ENCODE results near the gene C10orf95. TPM values are rescaled to one million over a fixed set of nuclear protein-coding genes. Genes with fewer than 3 reads are reported as not detected.
A peak's percentile ranks its signal among the peaks of the same experiment; 100 is the strongest.

C10orf95 gene
- total and polyA plus RNA-seq, 2 experiments from 2014 or later = not detected

DNA sequence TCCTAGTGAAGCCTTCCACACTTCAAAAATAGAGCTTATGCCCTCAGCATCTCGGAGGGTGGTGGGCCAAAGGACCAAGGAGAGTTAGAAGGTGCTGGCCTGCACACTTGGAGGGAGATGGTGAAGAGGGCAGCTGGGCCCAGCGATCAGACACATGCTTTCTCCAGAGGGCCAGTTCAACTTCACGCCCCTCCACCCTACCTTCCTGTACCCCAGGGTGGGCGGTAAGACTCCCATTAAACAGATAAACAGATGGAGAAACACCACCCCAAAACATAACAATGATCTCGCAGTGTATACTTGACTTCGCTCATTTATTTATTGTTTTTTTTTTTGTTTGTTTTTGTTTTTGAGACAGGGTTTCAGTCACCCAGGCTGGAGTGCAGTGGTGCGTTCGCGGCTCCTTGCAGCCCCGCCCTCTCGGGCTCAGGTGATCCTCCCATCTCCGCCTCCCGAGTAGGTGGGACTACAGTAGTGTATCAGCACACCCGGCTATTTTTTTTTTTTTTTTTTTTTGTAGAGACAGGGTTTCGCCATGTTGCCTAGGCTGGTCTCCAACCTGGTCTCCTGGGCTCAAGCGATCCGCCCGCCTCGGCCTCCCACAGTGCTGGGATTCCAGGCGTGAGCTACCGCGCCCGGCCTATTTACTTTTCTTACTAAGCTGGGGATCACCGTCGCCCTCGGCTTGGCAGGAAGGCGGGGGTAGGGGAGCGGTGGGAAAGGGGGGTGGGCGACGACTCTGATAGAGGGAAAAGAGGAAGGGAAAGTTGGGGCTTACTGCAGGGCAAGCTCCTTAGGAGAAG is 1.8 kb downstream of the C10orf95 start:
- WGBS, 2 experiments (ENCODE audit: low coverage in 1 of 2, low lambda C conversion rate in 2 of 2, missing lambda C conversion rate in 2 of 2) = 11 to 15% methylated on average over 24 to 30 of the region's 30 CpGs
- TF ChIP-seq EZH2 (IDR thresholded peaks at IDR 0.05; ENCODE audit: insufficient read depth, poor library complexity, severe bottlenecking) = no peak
- no peak for TF ChIP-seq EZH2phosphoT487 (IDR thresholded peaks at IDR 0.05; ENCODE audit: insufficient read depth, low read depth)
- Histone ChIP-seq H3K36me3 (ENCODE audit: low read depth) (no peaks in the 10 kb centered on the region), H3K4me1 (ENCODE audit: insufficient read depth) (peaks cover 19% of the 10 kb centered on the region), H3K79me2 (ENCODE audit: insufficient read depth) (no peaks in the 10 kb centered on the region), H3F3A (ENCODE audit: insufficient read depth) (peaks cover 24% of the 10 kb centered on the region), H3K9ac (peak overlapping the region; percentile 74), H3K27me3 (replicated peaks; ENCODE audit: insufficient read depth) (no peaks in the 10 kb centered on the region), H3K27ac (no peak overlapping the region), H4K20me1 (ENCODE audit: insufficient read depth) (no peaks in the 10 kb centered on the region), H3K4me2 (ENCODE audit: unreplicated experiment) (peak overlapping the region; percentile 82), H3K9me3 (ENCODE audit: low read depth) (no peaks in the 10 kb centered on the region), H2AFZ (peak overlapping the region; percentile 90), H3K4me3 (peak overlapping the region; percentile 74), H3K9me2 (ENCODE audit: insufficient read depth) (no peaks in the 10 kb centered on the region)
- peak; percentile 66 for DNase-seq
- in situ Hi-C loops (cut with MboI) = no loop called here

- TF ChIP-seq EZH2 (IDR thresholded peaks at IDR 0.05; ENCODE audit: insufficient read depth, poor library complexity, severe bottlenecking) (no peak), EZH2phosphoT487 (IDR thresholded peaks at IDR 0.05; ENCODE audit: insufficient read depth, low read depth) (no peak)
- H3K9me2 ChIP-seq (ENCODE audit: insufficient read depth) = no peaks in the 10 kb centered on the region
- 72 to 85% methylated on average over 2 of the region's 2 CpGs for WGBS, 2 experiments (ENCODE audit: low coverage in 1 of 2, low lambda C conversion rate in 2 of 2, missing lambda C conversion rate in 2 of 2)
- H3K27me3 ChIP-seq (replicated peaks; ENCODE audit: insufficient read depth) = no peaks in the 10 kb centered on the region
- no peak for DNase-seq
- no peak overlapping the region for H3K4me2 ChIP-seq (ENCODE audit: unreplicated experiment)
- in situ Hi-C loops (cut with MboI) = no loop called here
- no peaks in the 10 kb centered on the region for H3K36me3 ChIP-seq (ENCODE audit: low read depth)
- no peaks in the 10 kb centered on the region for H3F3A ChIP-seq (ENCODE audit: insufficient read depth)
- H3K79me2 ChIP-seq (ENCODE audit: insufficient read depth) = no peaks in the 10 kb centered on the region
- no peak overlapping the region for H3K4me3 ChIP-seq
- no peak overlapping the region for H3K27ac ChIP-seq
- H4K20me1 ChIP-seq (ENCODE audit: insufficient read depth) = no peaks in the 10 kb centered on the region
- H3K9ac ChIP-seq = no peak overlapping the region
- H3K4me1 ChIP-seq (ENCODE audit: insufficient read depth) = no peaks in the 10 kb centered on the region
- H3K9me3 ChIP-seq (ENCODE audit: low read depth) = no peaks in the 10 kb centered on the region
- H2AFZ ChIP-seq = no peak overlapping the region
Observed at GRCh38 chr10:102444851-102445250, 6.5 kb downstream of the C10orf95 start.

- TF ChIP-seq EZH2phosphoT487 (IDR thresholded peaks at IDR 0.05; ENCODE audit: insufficient read depth, low read depth) (no peak), EZH2 (IDR thresholded peaks at IDR 0.05; ENCODE audit: insufficient read depth, poor library complexity, severe bottlenecking) (no peak)
- H3K27ac ChIP-seq = no peak overlapping the region
Observed at GRCh38 chr10:102438374-102438773, 13.0 kb downstream of the C10orf95 start.

DNA sequence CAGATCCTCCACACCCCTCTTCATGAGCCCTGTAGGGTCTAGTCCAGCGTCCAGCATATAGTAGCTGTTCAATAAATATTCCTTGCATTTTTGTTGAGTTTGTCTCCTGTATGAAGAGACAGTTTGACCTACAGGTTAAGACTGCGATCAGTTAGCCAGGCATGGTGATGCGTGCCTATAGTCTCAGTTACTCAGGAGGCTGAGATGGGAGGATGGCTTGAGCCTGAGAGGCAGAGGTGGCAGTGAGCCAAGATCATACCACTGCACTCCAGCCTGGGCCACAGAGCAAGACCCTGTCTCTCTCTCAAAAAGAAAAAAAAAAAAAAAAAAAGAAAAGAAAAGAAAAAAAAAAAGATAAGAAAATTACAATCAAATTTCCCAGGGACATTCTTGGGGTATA is 13.8 kb downstream of the C10orf95 start:
- Histone ChIP-seq H3K36me3 (ENCODE audit: low read depth) (no peaks in the 10 kb centered on the region), H3F3A (ENCODE audit: insufficient read depth) (no peaks in the 10 kb centered on the region; the same call in 1 of the 2 replicates), H3K9me3 (ENCODE audit: low read depth) (no peaks in the 10 kb centered on the region), H3K27ac (no peak overlapping the region), H3K9ac (no peak overlapping the region), H3K4me3 (0 out of 2 replicates have a peak overlapping the region, but pooled peaks have one; percentile 22), H4K20me1 (ENCODE audit: insufficient read depth) (no peaks in the 10 kb centered on the region), H2AFZ (no peak overlapping the region), H3K27me3 (replicated peaks; ENCODE audit: insufficient read depth) (no peaks in the 10 kb centered on the region), H3K9me2 (ENCODE audit: insufficient read depth) (no peaks in the 10 kb centered on the region), H3K79me2 (ENCODE audit: insufficient read depth) (peaks cover 8% of the 10 kb centered on the region; the same call in 1 of the 2 replicates), H3K4me1 (ENCODE audit: insufficient read depth) (peaks cover 15% of the 10 kb centered on the region), H3K4me2 (ENCODE audit: unreplicated experiment) (no peak overlapping the region)
- 89 to 93% methylated on average over 3 of the region's 3 CpGs for WGBS, 2 experiments (ENCODE audit: low coverage in 1 of 2, low lambda C conversion rate in 2 of 2, missing lambda C conversion rate in 2 of 2)
- no peak for DNase-seq
- in situ Hi-C loops (cut with MboI) = no loop called here
- TF ChIP-seq EZH2phosphoT487 (IDR thresholded peaks at IDR 0.05; ENCODE audit: insufficient read depth, low read depth) (no peak), EZH2 (IDR thresholded peaks at IDR 0.05; ENCODE audit: insufficient read depth, poor library complexity, severe bottlenecking) (no peak)

More at GRCh38 chr10:102438374-102438773, 13.0 kb downstream of the C10orf95 start:
- Histone ChIP-seq H3K27me3 (replicated peaks; ENCODE audit: insufficient read depth) (no peaks in the 10 kb centered on the region), H4K20me1 (ENCODE audit: insufficient read depth) (no peaks in the 10 kb centered on the region), H3K36me3 (ENCODE audit: low read depth) (no peaks in the 10 kb centered on the region), H3K9me2 (ENCODE audit: insufficient read depth) (no peaks in the 10 kb centered on the region), H2AFZ (no peak overlapping the region), H3K4me3 (no peak overlapping the region), H3K4me1 (ENCODE audit: insufficient read depth) (peaks cover 15% of the 10 kb centered on the region), H3F3A (ENCODE audit: insufficient read depth) (no peaks in the 10 kb centered on the region; the same call in 1 of the 2 replicates), H3K79me2 (ENCODE audit: insufficient read depth) (peaks cover 8% of the 10 kb centered on the region; the same call in 1 of the 2 replicates), H3K9me3 (ENCODE audit: low read depth) (no peaks in the 10 kb centered on the region), H3K9ac (no peak overlapping the region), H3K4me2 (ENCODE audit: unreplicated experiment) (no peak overlapping the region)
- in situ Hi-C loops (cut with MboI) = no loop called here
- DNase-seq = no peak
- WGBS, 2 experiments (ENCODE audit: low coverage in 1 of 2, low lambda C conversion rate in 2 of 2, missing lambda C conversion rate in 2 of 2) = 78 to 80% methylated on average over 1 of the region's 1 CpG
